Smooth muscle cell (in vitro differentiated cells): Measurements from ENCODE around the gene QTRT2. TPM values are rescaled to one million over a fixed set of nuclear protein-coding genes. Genes with fewer than 3 reads are reported as not detected.

Experiments
- DNase-seq: peaks from one replicate; lab custom pipeline; 2025; ENCODE audit not compliant: unreplicated experiment; lab: John Stamatoyannopoulos, UW
- H2AFZ ChIP-seq: fragments of 200-600 bp; sonication (generic); 2 replicates; pipeline ENCODE4 v1.6.0; 2016; ENCODE audit warnings: antibody characterized with exemption, low read depth, mild to moderate bottlenecking
- H3F3A ChIP-seq: fragments of 200-600 bp; sonication (generic); 2 replicates; pipeline ENCODE4 v1.6.0; 2017; ENCODE audit warnings: antibody characterized with exemption, low read depth
- H3K27ac ChIP-seq: fragments of 200-600 bp; sonication (generic); 2 replicates; pipeline ENCODE4 v1.5.1; 2016; ENCODE audit warnings: low read depth, mild to moderate bottlenecking
- H3K27me3 ChIP-seq: fragments of 200-600 bp; sonication (generic); 2 replicates; pipeline ENCODE4 v1.6.1; 2016; ENCODE audit warnings: low read depth, mild to moderate bottlenecking
- H3K36me3 ChIP-seq: fragments of 200-600 bp; sonication (generic); 2 replicates; pipeline ENCODE4 v1.5.1; 2016; ENCODE audit warnings: low read depth
- H3K4me1 ChIP-seq: fragments of 200-600 bp; sonication (generic); 2 replicates; pipeline ENCODE4 v1.5.1; 2016; ENCODE audit warnings: low read depth
- H3K4me2 ChIP-seq: fragments of 200-600 bp; sonication (generic); 2 replicates; pipeline ENCODE4 v1.6.0; 2016; ENCODE audit warnings: mild to moderate bottlenecking
- H3K4me3 ChIP-seq: fragments of 200-600 bp; sonication (generic); 2 replicates; pipeline ENCODE4 v1.5.1; 2016; ENCODE audit warnings: mild to moderate bottlenecking
- H3K79me2 ChIP-seq: fragments of 200-600 bp; sonication (generic); 2 replicates; pipeline ENCODE4 v1.6.0; 2016; ENCODE audit warnings: low read depth, mild to moderate bottlenecking
- H3K9ac ChIP-seq: fragments of 200-600 bp; sonication (generic); 2 replicates; pipeline ENCODE4 v1.6.0; 2016; ENCODE audit warnings: low read depth
- H3K9me3 ChIP-seq: fragments of 200-600 bp; sonication (generic); replicated peaks from 2 replicates; pipeline ENCODE4 v1.5.1; 2016; ENCODE audit warnings: low read depth
- H4K20me1 ChIP-seq: fragments of 200-600 bp; sonication (generic); 2 replicates; pipeline ENCODE4 v1.6.0; 2016; ENCODE audit warnings: low read depth
- WGBS: methylation state at CpG from one replicate; pipeline ENCODE4 v1.1.7; 2016; ENCODE audit warnings: low lambda C conversion rate; 5-methylcytosine and 5-hydroxymethylcytosine counted together
- polyA plus RNA-seq: library from polyadenylated mRNA; unstranded; fragments of >200 nt; fragmentation: Nextera tagmentation; extraction: Ambion mirVana; gene quantifications from 2 replicates; pipeline ENCODE4 v1.2.1, GENCODE V29; 2016
- total RNA-seq: library from RNA; depleted of rRNA; stranded (reverse); fragments of >200 nt; gene quantifications from 2 replicates; pipeline ENCODE4 v1.2.3, GENCODE V29; 2014
- TF ChIP-seq, protein P1 (sequence below): fragments of 200-600 bp; sonication (generic); IDR thresholded peaks from 2 replicates; pipeline ENCODE4 v1.5.1; 2017; ENCODE audit warnings: borderline replicate concordance, mild to moderate bottlenecking, antibody characterized with exemption; ENCODE audit not compliant: insufficient read depth, poor library complexity, severe bottlenecking

The QTRT2 gene
- total and polyA plus RNA-seq, 2 experiments from 2014 or later, result 7.1 to 14.9 TPM

DNA sequence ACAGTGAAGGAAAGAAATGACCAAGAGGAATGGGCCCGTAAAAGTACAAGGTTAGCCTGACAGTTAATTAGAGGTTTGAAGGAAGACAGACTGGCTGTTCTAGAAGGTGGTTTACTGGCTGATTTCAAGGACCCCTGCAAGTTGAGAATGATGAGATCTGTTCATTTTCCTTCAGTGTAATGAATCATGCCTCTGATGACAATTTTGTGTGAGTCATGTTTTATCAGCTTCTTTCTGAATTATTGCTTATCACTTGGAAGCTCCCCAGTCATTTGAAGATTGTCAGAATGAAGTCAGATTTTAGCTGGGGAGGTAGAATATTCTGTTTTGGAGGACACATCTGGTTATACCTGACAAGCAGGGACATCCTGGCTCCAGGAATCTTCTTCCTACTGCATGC is 71.7 kb downstream of the QTRT2 start:
- Histone ChIP-seq H2AFZ (no peak overlapping the region), H3K9me3 (no peaks in the 10 kb centered on the region), H3K36me3 (no peaks in the 10 kb centered on the region), H3K4me3 (no peak overlapping the region), H3K4me1 (no peaks in the 10 kb centered on the region), H3K4me2 (no peak overlapping the region), H4K20me1 (no peaks in the 10 kb centered on the region), H3K27ac (no peak overlapping the region), H3K79me2 (no peaks in the 10 kb centered on the region), H3K9ac (no peak overlapping the region), H3F3A (no peaks in the 10 kb centered on the region), H3K27me3 (no peaks in the 10 kb centered on the region)
- TF ChIP-seq, protein P1, sequence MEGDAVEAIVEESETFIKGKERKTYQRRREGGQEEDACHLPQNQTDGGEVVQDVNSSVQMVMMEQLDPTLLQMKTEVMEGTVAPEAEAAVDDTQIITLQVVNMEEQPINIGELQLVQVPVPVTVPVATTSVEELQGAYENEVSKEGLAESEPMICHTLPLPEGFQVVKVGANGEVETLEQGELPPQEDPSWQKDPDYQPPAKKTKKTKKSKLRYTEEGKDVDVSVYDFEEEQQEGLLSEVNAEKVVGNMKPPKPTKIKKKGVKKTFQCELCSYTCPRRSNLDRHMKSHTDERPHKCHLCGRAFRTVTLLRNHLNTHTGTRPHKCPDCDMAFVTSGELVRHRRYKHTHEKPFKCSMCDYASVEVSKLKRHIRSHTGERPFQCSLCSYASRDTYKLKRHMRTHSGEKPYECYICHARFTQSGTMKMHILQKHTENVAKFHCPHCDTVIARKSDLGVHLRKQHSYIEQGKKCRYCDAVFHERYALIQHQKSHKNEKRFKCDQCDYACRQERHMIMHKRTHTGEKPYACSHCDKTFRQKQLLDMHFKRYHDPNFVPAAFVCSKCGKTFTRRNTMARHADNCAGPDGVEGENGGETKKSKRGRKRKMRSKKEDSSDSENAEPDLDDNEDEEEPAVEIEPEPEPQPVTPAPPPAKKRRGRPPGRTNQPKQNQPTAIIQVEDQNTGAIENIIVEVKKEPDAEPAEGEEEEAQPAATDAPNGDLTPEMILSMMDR, result no peak
- DNase-seq, result no peak
- WGBS, result 36% methylated on average over 1 of the region's 1 CpG

DNA sequence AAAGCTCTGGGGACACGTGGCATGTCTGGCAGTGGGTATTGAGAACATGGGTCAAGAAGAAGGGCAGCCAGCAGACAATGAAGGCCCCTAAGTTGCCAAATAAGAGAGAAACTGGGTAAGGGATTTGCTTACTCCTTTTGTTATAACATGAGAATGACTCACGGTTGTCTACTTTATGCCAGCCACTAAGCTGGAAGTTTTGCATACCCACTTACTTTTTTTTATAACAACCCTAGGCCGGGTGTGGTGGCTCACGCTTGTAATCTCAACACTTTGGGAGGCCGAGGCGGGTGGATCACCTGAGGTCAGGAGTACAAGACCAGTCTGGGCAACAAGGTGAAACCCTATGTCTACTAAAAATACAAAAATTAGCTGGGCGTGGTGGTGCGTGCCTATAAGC is 72.3 kb downstream of the QTRT2 start:
- no peak overlapping the region for H3K4me3 ChIP-seq
- H3K4me1 ChIP-seq, result no peaks in the 10 kb centered on the region
- no peak overlapping the region for H2AFZ ChIP-seq
- H3F3A ChIP-seq, result no peaks in the 10 kb centered on the region
- H3K9ac ChIP-seq, result no peak overlapping the region
- H3K4me2 ChIP-seq, result no peak overlapping the region
- TF ChIP-seq, protein P1, result no peak
- no peak overlapping the region for H3K27ac ChIP-seq
- 96% methylated on average over 8 of the region's 8 CpGs for WGBS
- no peaks in the 10 kb centered on the region for H3K27me3 ChIP-seq
- no peak for DNase-seq
- H3K36me3 ChIP-seq, result no peaks in the 10 kb centered on the region
- H3K9me3 ChIP-seq, result no peaks in the 10 kb centered on the region
- H4K20me1 ChIP-seq, result no peaks in the 10 kb centered on the region
- H3K79me2 ChIP-seq, result no peaks in the 10 kb centered on the region

DNA sequence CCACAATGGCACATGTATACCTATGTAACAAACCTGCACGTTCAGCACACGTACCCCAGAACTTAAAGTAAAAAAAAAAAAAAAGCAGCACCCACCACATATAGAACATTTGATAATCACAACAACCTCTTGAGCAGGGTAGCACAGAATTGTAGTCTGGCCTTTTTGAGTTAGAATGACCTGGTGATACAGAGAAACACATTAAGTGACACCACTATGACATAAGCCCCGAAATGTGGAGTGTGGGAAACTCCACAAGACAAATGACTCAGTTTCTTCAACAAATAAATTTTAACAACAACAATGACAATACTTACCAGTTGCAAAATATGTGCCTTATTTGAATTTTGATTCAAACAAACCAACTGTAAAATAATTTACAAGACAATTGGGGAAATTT is 76.0 kb downstream of the QTRT2 start:
- no peaks in the 10 kb centered on the region for H4K20me1 ChIP-seq
- 97% methylated on average over 3 of the region's 3 CpGs for WGBS
- no peak overlapping the region for H3K9ac ChIP-seq
- no peaks in the 10 kb centered on the region for H3K79me2 ChIP-seq
- H3K36me3 ChIP-seq, result no peaks in the 10 kb centered on the region
- H3K27ac ChIP-seq, result no peak overlapping the region
- H3K4me1 ChIP-seq, result no peaks in the 10 kb centered on the region
- H3K27me3 ChIP-seq, result no peaks in the 10 kb centered on the region
- no peak overlapping the region for H2AFZ ChIP-seq
- H3K4me3 ChIP-seq, result no peak overlapping the region
- no peaks in the 10 kb centered on the region for H3F3A ChIP-seq
- H3K9me3 ChIP-seq, result no peaks in the 10 kb centered on the region
- H3K4me2 ChIP-seq, result no peak overlapping the region
- TF ChIP-seq, protein P1, result no peak
- DNase-seq, result no peak

DNA sequence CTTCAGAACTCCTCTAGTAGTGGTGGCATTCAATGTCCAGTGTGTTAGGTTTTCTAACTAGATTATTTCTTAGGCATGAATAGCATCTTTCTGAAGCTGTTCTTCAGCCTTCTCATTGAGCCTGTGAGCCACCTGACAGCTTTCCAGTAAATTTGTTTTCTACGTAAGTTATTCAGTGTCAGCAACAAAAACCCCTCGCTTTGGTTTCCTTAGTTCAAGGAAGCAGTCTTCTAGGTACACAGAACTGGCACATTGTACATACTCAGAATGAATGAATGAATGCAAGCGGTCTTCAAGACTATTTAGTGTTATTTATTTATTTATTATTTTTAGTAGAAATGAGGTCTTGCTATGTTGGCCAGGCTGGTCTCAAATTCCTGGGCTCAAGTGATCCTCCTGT is 77.4 kb downstream of the QTRT2 start:
- no peaks in the 10 kb centered on the region for H4K20me1 ChIP-seq
- TF ChIP-seq, protein P1, result no peak
- no peak for DNase-seq
- no peaks in the 10 kb centered on the region for H3F3A ChIP-seq
- H3K36me3 ChIP-seq, result no peaks in the 10 kb centered on the region
- no peak overlapping the region for H3K4me3 ChIP-seq
- H3K9ac ChIP-seq, result no peak overlapping the region
- 94% methylated on average over 3 of the region's 3 CpGs for WGBS
- no peaks in the 10 kb centered on the region for H3K79me2 ChIP-seq
- no peaks in the 10 kb centered on the region for H3K9me3 ChIP-seq
- H3K27ac ChIP-seq, result no peak overlapping the region
- H3K27me3 ChIP-seq, result no peaks in the 10 kb centered on the region
- no peak overlapping the region for H2AFZ ChIP-seq
- no peak overlapping the region for H3K4me2 ChIP-seq
- no peaks in the 10 kb centered on the region for H3K4me1 ChIP-seq
